Stimulated activated CD8-positive, alpha-beta memory T cell treated with anti-CD3 and anti-CD28 coated beads, Interleukin-7, amount 100 ng/mL, for 4 hours (primary cell): ENCODE results near the gene ILDR2.
A peak's percentile ranks its signal among the peaks of the same experiment; 100 is the strongest.

Experiments used
- DNase-seq, 2 donors: peaks; one replicate each; pipeline ENCODE4 v3.0.0-alpha.2; 2020; ENCODE audit warnings: low read depth in 2 of 2

ILDR2 gene

DNA sequence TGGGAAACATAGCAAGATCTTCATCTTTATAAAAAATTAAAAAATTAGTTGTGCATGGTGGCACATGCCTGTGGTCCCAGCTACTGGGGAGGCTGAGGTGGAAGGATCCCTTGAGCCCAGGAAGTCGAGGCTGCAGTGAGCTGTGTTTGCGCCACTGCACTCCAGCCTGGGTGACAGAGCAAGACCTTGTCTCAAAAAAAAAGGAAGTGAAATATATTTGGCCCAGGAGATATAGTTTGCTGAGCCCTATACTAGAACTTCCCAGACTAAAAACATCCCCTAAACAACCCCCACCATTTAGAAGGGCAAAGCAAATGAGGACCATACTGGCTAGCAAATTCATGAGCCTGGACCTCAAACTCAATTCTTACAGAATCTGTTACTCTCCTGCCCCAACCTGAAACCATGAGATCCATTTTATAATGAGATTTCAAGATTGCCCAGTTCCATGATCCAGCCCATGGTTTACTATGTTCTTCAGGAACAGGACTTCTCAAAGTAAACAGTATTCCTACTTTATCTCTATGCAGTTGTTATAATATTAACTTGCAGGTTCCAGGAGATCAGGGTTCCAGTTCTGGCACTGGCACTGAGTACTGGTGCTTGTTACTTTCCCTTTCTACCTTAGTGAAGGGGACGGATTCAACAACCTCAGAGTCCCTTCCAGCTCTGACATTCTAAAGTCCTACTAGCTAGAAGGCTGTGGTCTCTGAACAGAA lies 50.4 kb downstream of the ILDR2 start:
- DNase-seq: no peak

DNA sequence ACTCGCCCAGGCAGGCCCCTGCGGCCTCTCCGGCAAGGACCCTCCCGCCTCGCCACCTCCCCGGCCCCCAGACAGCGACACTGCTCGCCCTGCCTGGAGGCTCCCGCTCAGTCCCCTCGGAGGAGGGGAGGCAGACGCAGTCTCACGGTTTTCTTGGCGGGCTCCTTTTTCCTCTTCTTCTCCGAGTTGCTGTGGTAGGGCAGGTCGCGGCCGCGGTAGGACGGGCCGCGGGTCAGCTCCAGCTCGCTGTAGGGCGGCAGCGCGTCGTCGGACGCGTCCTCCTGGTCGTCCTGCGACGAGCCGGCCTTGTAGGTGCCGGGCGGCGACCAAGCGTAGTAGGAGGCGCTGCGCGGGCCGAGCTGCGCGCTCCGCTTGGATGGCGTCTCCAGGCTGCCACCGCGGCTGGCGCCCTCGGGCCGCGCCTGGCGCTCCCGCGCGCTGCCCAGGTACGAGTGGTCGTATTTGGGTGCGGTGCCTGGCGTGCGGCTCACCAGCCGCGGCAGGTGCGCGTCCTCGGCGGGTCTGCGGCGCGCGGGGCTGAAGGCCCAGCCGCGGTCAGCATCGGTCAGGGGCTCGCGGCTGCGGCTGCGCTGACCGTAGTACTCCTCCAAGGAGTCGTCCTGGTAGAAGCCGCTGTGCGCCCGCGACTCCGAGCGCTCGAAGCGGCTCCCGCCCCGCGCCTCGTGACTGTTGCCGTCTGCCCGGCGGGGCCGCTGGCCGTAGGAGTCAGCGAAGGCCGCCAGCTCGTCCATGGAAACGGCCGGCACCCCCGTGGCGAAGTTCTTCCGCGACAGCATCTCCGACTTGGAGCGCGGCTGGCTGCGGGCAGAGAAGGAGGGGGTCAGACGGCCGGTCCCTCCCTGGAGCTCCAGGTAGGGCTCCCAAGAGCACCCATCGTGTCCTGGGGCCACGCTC lies 54.5 kb downstream of the ILDR2 start:
- no peak for DNase-seq

DNA sequence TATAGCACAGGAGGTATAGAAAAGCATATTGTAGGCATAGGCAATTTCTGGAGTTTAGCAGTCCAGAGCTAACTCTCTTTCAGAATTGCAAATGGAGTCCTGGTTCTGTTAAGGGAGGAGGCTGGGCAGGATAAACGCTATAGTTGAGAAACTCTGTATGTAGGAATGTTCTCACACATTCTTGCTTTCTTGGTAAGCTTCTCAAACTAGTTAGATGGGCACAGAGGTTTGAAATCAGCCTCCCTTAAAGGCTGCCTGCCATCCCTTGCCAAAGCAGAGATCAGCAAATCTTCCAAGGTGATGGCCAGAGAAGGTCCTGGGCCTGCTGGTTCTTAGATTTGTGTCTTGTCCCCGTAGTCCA lies 56.4 kb downstream of the ILDR2 start:
- DNase-seq: no peak

DNA sequence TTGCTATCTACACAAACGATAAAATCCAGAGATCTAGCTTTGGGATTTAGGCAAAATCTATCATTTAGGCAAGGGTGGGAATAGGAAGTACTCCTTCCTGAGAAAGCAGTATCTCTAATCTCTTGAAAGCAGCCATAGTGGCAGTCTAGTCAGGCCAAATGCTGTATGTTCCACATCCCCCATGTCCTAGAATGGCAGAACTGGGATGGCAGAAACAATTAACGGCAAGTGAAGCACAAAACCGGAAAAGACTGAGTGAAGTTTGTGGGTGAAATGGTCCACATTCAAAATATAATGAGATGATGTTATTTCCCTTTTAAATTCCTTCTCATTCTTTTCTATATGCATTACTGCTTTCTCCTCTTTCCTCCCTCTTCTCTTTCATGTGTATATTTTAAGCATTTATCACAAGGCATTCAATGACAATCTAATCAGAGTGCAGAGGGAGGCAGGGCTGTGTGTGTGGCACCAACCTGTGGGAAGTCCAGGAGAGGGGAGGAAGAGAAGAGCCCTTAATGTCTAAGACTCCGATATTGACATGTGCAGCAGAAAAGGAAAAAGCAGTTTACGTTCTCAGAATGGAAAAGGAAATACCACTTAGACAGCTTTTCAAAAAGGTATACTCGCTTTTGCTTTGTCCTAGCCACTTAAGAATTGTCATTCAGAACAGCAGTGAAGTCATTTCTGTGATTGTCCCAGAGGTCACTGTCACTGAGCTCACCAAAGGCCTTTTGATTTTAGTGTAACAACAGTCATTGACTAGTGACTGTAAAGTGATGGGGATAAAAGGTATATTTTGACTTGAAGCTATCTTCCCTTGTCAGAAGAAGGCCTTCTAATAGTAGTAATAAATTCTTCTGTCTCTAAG lies 57.0 kb downstream of the ILDR2 start:
- no peak for DNase-seq

DNA sequence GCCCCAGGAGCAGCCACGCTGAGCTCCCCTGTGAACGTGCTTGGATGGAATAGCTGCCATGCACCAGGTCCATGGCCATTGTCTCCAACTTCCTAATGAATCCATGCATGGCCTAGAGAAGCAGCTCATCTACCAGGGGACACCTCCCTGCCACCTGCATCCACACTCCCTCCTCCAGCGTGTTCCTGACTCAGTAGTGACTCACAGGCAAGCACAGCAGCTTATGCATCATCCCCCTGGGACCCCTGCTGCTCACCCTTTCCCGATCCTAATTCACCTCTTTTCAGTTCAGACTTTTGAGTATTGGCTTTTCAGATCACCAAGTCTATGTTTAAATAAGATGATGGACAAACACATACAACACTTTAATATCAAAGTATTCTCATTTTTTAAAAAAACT lies 59.4 kb downstream of the ILDR2 start:
- DNase-seq: no peak

DNA sequence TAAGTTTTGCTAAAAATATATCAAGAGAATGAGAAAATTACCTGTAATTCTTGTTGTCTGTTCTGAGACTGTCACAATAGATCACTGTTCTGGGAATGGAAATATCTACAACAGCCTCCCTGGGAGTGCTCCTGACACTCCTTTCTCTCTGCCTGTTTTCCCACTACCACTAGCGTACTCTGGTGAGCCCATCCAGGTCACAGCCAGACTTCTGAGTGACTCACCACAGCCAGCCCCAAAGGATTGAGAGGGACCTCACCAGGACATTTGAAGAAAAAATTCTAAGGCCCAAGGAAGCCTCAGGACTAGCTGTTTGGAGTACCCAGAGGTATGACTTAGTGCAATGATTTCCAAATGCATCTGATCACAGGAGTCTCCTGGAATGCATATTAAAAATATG lies 60.3 kb downstream of the ILDR2 start:
- DNase-seq: no peak

DNA sequence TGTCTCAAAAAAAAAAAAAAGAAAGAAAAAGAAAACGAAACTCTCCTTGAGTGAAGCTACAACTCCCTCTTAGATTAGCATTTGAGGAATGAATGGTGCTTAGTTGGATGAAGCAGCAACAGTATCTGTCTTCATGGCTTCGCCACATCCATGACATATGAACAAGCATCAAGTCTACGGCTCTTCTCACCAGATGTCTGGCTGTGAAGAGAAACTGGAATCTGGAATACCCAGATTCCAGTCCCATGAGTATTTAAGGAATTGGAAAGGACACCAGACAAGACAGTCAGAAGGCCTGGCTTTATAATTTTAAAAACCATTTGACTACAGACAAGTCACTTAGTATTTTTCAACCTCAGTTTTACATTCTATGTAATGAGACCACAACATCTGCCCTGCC lies 61.2 kb downstream of the ILDR2 start:
- no peak for DNase-seq

DNA sequence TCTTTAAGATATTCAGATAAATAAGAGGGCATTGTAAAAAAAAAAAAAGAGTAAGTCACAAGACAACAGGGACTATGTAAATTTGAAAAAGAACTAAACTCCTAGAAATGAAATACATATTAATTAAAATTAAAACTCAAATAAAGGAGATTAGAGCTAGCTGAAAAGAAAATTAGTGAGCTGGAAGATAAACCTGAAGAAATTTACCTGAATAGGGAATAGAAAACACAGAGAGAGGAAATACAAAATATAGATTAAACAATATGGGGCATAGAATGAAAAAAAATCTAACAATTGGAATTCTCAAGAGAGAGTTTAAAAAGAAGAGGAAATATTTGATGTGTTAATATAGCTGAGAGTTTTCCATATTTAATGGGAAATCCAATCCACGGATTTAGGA lies 63.7 kb downstream of the ILDR2 start:
- DNase-seq: no peak

DNA sequence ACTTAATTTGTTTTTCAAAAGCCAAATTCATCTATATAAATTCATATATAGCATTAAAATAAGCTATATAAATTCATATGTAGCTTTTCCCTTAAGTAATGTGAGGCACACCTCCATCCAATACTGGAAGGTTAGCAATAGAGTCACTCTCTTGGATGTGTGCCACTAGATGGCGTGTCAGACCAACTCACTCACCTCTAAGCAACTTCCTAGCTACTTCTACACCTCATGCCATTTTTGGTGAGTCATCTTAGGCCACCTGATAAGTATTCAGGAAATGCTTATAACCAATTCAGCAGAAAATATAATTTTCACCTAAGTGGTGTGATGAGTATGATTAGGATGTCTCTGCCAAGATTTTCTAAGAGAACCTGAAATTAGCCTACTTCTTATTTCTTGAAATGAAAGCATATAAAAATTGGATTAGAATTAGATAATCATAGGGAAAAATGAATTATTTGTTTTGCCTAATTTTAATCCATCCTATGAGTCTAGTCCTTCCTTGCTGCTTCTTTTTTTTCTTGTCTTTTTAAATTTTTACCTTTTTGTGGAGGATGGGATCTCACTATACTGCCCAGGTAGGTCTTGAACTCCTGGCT lies 64.8 kb downstream of the ILDR2 start:
- DNase-seq: peak; percentile 62 to 69

DNA sequence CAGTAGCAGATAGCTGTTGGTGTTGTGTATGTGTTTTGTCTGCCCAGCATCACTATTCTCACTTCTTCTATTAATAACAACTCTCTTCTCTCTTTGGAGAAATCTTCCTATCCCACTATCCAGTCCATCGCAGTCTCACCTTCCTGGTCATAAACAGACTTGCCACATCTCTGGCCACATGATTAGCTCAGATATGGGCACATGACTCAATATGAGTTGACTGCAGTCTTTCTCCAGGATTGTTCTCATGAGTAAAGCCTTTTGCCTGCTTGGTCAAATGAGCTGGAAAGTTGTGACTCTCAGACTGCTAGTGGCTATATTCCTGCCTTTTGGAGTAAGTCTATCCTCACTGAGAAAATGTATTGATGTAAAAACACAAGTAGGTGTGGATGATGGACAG lies 66.4 kb downstream of the ILDR2 start:
- no peak for DNase-seq

DNA sequence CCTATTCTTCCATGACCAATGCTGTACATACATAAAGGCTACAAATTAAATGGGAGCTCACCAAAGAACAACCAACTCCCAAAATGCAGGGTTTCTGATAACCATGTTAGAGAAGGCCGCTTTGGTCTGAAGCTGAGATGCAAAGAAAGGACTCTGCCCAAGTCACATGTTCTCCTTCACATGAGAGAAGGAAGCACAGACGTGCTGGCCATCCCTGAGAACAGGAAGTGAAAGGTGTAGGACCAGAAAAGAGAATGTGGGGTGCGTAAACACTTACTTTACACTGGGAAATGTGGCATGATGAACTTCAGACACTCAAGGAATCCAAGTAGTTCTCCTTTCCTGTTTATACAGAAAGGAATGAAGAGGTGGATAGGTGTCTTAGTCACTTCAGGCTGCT lies 67.6 kb downstream of the ILDR2 start:
- no peak for DNase-seq

DNA sequence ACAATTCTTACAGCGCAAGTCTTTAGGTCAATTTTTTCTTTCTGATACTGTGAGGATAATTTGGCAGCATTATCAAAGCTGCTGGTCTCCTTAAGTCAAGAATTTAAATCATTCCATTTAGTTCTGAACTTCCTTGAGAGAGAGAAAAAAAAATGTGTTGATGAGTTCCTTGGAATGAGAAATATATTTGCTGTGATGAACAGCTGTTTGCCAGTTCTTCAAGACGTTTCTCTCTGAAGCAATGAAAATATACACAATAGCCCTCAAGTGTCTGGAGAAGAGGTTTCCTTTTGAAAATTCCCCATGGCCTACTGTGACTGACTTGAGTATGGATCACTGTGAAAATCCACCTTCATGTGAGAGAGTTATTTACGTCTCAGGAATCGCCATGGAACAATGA lies 68.3 kb downstream of the ILDR2 start:
- DNase-seq: no peak

DNA sequence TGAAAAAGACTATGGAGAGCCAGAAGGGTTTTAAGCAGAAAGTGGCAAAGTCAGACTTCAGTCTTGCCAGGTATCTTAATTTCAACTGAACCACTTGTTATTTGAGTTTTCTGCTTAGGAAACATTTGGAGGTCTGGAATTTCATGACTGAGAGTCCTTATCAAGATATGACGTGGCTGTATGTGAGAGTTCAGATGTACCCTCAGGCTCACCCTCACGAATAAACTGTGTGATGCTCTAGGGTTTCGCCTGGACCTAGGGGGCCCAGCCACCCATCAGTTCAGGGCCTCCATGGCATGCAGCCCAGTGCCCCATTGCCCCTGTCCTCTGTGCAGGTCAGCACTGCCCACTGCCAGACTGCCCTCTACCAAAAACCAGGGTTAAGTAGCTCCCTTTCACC lies 68.7 kb downstream of the ILDR2 start:
- no peak for DNase-seq

DNA sequence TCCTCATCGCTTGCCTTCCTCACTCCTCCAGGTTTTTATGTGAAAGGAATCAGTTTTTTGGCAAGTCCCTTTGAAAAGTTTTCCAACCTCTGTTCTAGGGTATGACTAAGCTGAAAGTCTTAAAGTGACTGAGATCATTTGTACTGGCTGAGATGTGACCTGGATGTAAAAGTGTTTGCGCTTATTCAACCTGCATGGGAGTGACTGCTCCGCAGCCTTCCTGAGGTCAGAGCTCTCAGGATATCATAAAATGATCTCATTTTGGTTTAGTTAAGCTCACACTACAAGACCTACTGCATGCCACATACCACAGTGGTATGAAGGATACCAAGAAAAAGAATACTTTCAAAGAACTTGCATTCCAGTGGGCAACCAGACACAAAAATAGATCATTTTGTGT lies 69.4 kb downstream of the ILDR2 start:
- DNase-seq: no peak

DNA sequence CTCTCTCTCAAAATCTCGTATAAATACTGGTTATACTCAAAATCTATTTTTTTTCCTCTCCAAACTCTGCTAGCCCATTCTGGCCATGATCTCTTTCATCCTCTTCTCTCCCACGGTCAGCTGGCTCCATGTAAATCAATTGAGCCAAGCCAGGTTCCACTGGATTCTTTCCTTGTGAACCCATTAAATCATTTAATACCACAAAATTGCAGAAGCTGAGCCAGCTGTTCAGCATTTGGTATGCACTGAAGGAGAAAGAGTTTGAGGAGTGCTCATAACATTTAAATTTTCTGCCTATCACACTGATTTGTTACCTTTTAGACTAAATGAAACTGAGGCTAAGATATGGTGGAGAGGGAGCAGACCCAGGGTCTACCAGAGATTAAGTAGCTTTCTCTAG lies 70.2 kb downstream of the ILDR2 start:
- no peak for DNase-seq

DNA sequence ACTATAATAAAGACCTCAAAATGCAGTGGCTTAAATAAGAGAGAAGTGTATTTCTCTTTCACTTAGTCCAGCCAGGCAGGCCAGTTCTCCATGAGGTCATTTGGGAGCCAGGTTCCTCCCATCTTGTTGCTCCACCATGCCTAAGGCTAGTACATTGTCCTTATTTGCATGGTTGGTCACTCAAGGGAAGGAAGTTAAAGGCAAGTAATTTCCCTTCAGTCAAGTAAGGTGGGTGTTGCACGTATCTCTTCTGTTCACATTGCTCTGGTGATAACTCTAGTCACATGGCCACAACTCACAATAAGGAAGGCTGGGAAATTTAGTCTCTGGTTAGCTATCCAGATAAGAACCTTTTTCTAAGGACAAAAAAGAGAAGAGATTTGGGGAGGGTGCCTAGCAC lies 72.1 kb downstream of the ILDR2 start:
- DNase-seq: no peak

DNA sequence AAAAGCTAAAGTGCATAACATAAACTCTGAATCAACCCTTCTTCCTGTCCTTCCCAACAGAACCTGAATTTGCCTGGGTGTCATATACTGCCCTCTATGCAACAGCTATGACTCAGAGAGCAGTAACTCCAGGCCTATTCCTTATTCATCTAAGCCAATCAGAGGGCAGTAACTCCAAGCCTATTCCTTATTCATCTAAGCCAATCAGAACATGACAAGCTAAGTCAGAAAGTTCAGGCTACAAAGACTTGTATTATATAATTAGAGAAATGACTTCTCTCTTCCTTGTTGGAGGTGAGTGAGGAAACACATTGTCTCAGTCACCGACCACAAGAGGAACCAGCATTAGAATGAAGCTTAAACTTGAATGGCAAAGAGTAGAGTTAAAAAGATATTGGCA lies 73.1 kb downstream of the ILDR2 start:
- DNase-seq: no peak

DNA sequence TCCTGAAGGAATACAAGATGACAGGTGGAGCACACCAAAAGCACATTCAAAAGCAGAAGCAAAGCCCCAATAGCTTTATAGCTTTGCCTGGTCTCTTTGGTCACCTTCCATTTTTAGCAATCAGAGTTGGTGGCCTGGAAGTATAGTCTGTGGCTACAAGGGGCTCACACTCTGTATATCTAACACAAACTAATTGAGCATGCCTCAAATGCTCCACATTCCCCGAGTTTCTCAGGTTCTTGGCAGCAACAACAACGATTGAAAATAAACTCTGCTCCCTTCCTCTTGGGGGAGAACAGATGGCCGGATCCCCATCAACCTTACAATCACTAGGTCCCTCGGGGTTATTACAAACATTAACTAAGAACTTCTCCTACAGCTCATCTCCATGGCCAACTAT lies 74.4 kb downstream of the ILDR2 start:
- DNase-seq: no peak

DNA sequence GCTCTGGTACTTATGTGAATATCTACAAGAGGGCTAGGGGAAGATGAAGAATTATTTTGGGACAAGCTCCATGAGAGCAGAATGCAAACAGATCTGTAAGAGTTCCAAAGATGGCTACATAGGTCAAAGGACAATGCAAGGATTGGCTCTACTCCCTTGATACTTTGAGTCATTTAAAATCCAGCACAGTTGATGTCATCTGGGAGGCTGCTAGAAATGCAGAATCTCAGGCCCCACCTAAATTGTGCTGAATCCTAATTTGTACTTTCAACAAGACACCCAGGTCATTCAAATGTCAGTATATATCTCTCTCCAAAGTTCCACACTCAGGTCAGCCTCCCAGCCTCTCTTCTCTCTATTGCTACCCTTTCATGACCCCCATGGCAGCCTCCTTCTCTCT lies 75.6 kb downstream of the ILDR2 start:
- DNase-seq: no peak

DNA sequence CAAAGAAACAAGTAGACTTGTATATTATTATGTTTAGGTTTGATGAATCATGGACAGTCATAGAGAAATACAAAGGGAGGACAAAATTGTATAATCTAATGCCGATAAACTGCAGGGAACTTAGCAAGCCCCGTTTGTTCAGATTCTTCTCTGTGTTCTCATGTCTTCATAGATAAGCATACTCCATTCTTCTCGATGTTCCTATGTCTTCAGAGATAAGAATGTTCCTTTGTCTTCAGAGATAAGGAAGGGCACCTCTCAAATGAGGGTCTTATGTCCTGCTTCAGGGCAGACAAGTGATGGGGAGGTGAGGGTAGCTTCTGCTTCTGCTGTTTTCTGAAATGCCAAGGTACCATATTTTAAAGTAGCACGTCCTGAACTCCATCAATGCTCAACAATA lies 79.6 kb downstream of the ILDR2 start:
- DNase-seq: no peak

DNA sequence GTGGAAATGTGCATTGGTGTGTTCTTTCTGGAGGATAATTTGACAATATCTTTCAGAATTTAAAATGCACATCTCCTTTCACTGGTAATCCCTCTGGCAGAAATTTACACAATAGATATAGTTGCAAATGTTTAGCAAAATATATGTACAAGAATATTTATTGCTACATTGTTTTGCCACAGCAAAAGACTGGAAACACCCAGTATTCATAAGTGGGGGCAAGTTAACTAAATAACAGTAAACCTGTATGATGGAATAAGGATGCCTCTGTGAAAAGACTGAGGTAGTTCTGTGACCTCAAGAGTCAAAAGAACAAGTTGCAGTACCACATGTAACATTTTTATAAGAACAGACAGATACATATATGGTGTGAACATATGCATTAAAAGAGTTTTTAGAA lies 85.6 kb downstream of the ILDR2 start:
- no peak for DNase-seq
